Raji (cell line): ENCODE data around the gene FRMD3.

ENCODE experiments used
- POLR2A ChIP-seq: IDR thresholded peaks from 2 replicates; pipeline ENCODE4 v1.6.1; 2011; ENCODE audit warnings: low read depth, low read length, control low read depth; ENCODE audit not compliant: insufficient read depth

Gene FRMD3

DNA sequence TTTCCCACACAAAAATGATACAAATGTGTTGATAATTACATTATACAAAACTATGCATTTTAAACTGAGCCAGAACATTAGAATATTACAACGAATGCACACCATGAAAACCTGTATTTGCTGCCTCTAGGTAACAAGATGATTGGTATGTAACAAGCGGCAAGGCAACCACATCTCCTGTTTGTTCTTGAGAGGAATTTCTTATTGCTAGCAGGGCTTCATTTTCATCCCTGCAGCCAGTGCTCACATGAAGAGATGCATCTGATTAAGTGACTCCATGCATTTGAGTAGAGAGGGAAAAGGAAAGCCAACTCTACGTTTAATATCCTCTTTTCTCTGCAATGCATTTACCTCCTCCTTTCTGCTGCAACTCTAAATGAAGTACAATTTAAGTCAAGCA is 36.6 kb downstream of the FRMD3 start:
- no peak for TF ChIP-seq POLR2A

DNA sequence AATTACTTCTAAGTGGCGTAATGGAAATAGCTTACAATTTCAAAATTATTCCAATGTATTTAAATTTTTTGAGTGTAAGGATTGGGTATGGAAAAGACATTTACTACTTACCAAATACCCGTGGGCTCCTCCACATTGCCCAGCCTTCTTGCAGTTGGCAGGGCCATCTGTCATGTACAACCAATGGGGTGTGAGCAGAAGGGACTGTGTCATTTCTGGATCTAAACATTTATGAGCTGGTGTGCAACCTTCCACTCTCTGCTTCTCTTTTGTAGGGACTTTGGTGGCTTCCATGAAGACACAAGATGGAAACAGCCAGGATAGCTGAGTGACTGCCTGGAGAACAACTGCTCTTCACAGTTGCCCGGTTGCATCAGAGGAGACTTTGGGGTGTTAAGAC is 40.8 kb downstream of the FRMD3 start:
- TF ChIP-seq POLR2A: no peak

DNA sequence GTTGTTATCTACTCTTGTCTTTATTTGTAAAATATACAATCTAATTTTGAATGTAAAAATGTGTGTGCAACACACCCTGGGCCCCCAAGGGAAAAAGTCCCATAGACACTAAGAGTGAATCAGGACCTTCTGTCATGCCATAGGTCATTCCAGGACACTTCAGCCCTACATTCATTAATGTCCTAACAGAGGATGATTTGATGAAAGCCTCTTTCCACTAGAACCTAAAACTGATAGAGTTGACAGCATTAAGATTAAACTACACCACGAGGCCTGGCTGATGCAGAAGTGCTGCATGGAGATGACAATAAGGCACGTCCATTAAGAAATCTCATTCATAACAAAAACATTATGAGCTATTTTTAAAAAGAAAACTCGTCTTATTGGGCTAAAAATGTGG is 46.2 kb downstream of the FRMD3 start:
- no peak for TF ChIP-seq POLR2A

DNA sequence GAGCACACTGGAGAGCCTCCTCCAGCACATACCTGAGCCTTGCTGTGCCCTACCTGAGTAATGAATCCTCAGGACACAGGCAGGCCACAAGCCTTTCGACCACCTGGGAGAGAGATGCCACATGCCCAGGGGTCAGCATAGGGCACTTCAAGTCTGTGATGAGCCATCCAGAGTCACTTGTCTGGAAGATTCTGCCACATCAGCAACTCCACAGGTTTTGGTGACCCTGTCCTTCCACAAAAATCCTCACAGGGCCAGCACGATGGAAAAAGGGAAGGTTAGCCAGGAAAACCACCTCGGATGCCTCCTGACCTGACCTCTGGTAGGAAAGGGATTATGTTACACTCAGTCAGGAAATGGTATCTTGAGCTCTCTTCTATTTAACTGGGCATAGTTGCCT is 46.8 kb downstream of the FRMD3 start:
- no peak for TF ChIP-seq POLR2A

DNA sequence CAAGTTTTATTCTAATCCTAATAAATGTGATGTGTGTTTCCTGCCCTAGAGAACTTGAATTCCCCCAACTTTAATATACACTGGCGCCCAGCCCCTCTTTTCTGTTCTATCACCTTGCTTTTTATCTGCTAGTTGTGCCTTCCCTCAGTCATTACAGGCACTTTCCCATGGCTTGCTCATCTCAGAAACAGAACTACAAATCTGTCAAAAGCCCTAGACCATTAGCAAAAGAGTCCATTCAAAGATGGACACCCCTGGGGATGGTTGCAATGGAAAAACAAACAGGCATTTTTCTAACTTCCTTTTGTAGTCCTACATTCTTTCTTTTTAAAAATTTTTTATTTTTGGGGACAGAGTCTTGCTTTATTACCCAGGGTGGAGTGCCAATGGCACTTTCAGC is 48.2 kb downstream of the FRMD3 start:
- TF ChIP-seq POLR2A: no peak

DNA sequence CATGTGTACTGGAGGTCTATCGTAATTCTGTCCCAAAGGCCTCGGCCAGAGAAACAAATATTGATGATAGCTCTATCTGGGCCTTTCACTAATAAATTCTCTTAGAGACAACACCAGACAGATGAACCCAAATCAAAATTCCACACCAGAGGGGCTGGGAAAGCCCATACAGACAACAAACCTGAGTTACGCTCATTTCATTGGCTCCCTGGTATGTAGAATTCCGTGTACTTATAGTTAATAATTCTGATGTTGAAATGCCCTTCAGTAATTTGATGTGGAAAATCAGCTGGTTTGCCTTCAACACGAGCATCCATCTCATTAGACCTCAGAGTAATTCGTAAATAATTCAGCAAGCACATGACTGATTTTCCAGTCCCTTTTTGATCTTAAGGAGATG is 53.2 kb downstream of the FRMD3 start:
- no peak for TF ChIP-seq POLR2A

DNA sequence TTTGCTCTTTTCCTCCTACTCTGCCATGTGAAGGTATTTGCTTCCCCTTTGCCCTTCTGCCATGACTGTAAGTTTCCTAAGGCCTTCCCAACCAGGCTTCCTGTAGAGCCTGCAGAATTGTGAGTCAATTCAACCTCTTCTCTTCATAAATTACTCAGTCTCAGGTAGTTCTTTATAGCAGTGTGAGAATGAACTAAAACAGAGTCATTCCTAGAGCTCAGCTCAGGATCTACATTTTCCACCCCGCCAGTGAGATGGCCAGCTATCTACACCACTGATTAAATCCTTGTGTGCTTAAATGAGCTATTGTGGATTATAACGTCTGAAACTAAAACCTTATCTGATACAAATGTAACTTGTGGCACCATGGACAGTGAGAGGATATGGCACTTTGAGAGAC is 55.0 kb downstream of the FRMD3 start:
- no peak for TF ChIP-seq POLR2A

DNA sequence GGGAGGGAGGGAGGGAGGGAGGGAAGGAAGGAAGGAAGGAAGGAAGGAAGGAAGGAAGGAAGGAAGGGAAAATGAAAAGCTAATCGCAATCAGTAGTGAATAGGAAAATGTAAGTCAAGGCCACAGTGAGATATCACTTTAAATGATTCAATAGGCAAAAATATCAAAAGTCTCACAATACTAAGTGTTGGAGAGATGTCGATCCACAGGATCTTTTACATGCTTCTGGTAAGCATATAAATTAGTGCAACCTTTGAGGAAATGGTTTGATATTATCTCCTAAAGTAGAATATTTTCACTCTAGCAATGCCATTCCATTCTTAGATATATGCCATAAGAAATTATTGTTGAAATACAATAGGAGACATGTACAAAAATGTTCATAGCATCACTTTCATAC is 58.4 kb downstream of the FRMD3 start:
- no peak for TF ChIP-seq POLR2A

DNA sequence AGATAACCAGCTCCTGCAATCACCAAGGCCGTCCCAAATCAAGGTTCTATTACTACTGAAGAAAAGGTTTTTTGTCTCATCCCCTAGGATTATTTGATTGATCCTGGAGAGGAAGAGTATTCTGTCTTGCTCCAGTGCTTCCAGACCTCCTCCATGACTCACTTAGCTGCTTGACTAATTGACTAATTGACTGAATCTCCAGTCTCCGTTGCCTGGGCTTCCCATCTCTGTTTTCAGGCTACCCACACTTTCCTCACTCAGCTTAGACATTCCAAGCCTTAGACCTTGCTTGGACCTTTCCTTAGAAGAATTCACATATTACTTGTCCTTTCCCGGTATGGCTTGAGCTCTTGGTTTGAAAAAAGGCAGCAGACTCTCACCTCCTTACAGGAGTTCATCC is 60.6 kb downstream of the FRMD3 start:
- no peak for TF ChIP-seq POLR2A

DNA sequence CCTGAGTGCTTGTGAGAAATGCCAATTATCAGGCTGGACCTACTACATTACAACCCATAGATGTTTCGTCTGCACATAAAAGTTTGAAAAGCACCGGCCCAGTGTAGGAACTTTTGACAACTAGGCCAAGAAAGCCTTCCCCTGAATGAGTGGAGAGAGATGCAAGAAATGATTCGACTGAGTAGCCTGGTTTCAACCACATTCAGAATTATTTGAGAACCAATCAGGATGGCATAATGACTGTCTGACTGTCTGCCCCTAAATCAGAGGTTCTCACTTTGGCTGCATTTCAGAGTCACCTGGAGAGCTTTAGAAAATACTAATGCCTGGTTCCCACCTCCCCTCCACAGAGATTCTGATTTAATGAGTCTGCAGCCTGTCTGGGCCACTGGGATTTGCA is 61.1 kb downstream of the FRMD3 start:
- TF ChIP-seq POLR2A: no peak

DNA sequence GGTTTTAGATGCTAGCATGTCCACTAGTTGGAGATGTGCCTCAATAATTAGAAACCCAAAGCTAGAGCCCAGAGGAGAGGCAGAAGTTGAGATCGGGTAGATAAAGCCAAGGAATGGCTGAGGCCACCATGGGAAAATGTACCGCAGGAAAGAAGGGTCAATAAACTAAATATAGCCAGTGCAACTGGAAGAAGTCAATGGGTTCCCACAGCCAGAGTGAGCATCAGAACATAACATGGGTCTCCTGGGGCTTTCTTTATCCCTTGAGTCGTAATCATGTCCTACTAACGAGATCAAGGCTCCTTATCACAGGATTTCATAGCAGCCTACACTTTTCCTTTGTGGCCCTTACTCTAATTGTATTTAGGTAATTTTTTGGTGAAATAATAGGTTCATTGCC is 61.7 kb downstream of the FRMD3 start:
- no peak for TF ChIP-seq POLR2A

DNA sequence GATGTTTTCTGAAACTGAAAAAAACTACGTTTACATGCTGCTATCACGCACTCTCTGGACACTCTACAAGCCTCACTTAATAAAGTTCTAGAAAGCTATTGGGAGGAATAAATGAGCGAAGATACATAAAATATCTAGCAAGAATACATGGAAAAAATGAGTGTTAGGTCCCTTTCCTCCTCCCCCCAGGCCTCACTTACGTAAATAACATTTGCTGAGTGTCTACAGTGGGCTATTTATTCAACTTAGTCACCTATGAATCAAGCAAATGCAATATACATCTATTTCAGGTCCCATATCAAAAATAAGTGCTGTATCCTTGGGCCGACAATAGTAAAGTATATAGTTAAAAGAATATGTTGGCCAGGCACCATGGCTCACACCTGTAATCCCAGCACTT is 62.5 kb downstream of the FRMD3 start:
- TF ChIP-seq POLR2A: no peak

DNA sequence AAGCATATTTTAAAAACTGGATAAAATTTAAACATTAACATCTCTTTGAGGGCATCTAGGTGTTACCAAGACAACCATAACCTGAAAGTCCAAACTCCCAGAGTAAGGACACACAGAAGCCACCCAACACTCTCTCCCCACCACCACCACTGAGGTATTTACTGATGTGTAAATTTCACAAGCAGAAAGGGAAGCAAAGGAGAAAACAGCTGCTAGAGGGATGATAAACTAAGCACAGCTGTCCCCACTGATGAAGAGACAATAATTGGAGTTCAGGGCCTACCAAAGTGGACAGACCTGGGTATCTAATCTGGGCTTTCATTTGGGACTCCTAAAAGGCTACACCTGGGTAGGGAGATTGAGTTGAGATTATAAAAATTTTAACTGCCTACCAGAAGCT is 63.6 kb downstream of the FRMD3 start:
- no peak for TF ChIP-seq POLR2A

DNA sequence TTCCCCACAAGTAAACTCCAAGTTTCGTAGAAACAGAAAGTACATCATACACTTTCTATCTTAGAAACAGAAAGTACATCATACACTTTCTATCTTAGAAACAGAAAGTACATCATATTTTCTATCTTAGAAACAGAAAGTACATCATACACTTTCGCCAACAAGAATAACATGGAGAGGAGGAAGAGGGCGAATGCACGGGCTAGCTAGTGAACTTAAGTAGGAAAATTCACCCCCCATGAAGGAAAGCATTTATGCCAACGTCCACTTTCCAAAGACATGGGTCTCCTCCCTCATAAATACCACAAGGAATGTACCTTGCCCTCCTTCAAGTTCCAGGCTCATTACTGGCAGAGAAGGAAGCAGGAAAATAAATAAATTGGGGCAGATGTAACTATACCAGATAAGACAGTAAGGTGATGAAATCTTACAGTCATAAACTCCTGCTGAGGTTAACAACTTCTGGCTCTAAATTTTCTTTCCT is 64.7 kb downstream of the FRMD3 start:
- TF ChIP-seq POLR2A: no peak

DNA sequence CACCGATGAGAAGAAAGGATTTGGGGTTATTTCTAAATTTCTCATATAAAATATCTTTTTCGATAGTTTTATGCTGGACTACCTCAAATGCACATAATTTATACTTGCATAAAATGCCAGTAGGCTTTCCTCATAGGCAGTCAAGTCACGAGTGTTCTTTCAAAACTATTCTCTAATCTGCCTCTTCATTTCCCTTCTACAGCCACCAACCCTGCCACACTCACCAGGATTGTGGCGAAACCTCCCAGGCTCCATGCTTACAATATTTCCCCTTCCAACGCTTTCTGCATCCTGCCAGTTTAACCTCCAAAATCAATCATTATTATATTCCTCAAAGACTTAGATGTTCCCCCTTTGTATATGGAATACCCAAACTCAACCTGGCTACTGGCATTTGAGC is 65.4 kb downstream of the FRMD3 start:
- TF ChIP-seq POLR2A: no peak

DNA sequence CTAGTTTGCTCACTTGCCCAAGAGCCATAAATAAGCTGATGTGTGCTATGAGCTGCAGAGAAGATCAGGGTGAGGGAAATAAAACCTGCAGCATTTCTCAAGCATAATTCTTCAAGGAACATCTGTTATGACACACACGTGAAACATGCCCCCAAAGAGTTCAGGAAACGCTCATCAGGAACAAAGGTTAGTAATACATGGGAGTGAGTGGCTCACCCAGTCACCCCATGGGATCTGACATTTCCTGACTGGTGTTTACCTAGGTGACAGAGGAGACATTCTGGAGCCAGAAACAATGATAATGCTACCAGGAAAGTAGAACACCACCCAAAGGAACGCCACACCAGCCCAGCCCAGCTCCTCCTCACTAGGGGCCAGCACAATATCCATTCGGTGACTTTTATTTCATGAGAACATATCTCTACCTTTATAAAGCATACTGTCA is 66.0 kb downstream of the FRMD3 start:
- no peak for TF ChIP-seq POLR2A

DNA sequence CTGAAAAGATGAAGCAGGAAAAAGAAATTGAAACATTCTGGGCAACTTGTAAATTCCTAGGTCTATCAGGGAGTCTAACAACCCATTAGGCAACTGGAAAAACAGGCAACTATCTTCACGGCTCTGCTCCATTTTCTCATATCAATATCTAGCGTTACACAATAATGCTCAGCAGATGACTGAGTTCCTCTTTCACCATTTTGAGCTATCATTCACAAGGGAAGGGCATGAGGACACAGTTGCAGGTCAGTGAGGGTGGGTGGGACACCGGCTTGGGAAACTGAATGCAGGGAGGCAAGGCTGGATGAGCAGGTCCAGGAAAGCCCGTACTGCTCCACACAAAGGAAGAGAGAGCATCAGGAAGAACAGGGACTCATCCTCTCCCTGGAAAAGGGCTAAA is 67.0 kb downstream of the FRMD3 start:
- no peak for TF ChIP-seq POLR2A

DNA sequence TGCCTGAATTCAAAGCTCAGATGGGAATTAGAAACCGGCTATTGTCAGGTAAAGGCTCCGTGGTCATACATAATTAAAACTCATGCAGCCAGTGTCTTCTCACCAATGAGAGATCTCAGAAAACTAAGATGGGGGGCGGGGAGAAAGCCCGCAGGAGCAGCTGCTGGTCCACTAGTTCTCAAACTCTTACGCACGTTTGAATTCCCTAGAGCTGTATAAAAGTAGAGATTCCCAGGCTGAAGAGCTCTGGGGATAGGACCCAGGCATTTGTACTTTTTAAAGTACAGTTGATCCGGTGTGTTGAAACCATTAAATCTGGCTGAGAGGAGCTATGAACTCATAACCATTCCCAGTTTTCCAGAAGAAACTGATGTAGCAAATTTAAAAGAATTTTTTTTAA is 68.5 kb downstream of the FRMD3 start:
- TF ChIP-seq POLR2A: no peak

DNA sequence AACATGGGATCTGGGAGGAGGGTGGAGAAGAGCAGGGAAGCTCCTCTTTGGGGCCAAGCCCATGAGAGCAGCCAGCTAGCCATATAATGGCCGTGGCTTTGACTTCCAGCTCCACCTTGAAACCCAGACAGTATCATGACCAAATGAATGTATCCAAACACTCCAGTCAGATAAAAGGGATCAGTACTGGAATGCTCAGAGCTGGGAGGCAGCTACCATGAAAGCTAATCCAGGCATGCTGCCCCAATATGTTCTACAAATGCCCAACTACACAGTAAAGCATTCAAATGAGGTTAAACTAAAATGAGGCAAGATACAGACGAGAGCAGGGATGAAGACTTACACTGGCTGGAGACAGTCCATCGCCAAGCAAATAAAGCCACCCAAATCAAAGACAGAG is 69.4 kb downstream of the FRMD3 start:
- no peak for TF ChIP-seq POLR2A

DNA sequence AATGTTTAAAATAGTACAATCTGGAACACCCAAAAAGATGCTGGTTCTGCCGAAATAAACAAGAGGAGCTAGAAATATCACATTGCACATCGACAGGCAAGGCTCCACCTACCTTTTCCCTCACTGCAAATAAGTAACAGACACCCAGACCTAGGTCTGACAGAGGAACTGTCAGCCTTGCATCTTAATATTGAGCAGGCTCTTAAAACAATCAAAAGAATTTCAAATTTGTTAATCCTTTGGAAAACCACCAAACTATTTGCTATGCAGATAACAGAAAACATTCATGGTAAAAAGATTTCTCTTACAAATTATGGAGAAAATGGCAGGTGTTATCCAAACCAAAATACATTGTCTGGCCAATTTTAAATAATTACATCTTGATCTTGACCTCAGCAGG is 71.3 kb downstream of the FRMD3 start:
- TF ChIP-seq POLR2A: no peak
